GM21390 (cell line): Measurements from ENCODE around the gene LY86.

Experiments used
- ATAC-seq: cut with Tn5 transposase; IDR thresholded peaks from one replicate; pipeline ENCODE4 v1.9.1; 2021; ENCODE audit not compliant: unreplicated experiment

LY86 gene

DNA sequence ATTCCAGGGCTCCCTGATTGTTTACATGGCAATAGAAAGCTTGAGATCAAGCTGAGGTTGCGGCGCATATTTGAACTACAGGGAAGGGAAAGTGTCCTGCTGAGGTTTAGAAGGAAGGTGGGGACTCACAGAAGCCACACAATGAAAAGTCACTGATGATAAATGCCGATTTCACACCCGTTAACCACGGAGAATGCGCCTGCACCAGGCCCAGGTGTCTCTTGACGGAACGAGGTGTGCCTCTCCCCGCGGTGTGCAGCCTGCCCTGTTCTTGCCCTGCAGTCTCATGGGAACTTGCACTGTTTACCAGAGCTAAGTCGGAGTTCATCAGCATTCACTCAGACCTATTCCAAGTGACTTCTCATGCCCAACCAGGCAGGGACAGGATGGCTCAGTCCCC is 90.3 kb downstream of the LY86 start:
- ATAC-seq = no peak

DNA sequence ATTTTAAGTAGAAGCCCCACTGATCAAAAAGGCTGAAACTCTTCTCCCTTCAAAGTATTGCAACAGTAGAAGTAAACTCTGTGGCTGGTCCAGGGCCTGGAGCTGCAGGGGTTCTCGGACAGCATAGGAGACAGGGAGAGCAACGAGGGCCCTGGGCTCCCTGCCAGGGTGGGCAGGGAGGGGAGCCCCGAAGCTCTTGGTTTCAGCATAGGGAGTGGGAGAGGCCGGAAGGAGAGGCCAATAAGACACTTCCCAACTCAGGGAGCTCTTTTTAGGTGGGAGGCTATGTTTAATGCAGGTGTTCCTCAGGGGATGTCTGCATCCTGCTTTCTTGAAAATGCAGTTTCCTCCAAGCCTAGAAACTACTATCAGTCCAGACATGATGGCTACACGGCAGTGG is 91.1 kb downstream of the LY86 start:
- no peak for ATAC-seq

DNA sequence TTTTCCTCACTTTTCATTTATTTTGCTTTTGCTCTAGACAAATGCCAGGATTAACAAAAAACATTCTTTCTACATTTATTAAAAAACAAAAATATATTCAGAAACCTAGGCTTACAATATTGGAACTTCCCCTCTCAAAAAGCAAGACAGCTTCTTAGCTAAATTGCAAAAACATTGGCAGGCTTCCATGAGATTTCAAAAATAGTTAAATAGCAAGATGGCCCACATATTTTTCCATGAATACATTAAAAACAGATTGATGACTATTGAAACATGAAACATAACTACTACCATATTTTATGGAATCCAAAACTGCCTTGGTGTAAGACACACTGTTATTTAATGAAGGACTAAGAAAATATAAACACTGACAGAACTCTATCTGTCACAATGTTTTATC is 92.0 kb downstream of the LY86 start:
- ATAC-seq = no peak

DNA sequence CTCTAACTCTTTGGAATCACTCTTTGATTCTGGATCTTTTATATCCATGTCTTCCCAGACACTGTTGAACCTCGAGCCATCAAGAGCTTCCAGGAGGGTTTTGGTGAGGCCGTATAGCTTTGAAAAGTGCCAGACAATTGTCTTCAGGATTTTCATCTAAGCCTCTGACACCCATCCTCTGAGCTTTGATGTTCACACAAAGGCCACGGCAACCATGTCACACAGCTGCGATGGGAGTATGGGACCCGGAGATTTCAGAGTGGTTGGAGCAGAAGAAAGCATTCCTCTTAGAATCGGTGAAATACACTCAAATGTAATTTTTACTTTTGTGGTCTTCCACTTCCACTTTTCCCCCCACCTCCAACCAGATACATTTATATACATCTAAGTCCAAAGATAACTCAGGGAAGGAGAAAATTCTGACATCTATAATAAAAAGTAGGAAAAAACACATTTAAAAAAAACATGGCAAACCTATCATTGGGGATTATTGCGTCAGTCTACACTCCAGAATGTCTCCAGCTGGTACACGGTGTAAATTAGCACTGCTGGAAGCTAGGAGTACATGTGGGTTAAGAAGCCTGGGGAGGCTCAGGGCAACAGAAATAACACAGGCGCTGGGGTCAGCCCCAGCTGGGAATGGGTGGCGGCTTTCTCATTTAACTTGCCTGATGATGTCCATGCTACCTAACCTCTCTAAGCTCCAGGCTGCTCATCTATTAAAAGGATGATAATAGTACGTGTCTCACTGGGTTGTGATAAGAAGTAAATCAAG is 92.7 kb downstream of the LY86 start:
- no peak for ATAC-seq

DNA sequence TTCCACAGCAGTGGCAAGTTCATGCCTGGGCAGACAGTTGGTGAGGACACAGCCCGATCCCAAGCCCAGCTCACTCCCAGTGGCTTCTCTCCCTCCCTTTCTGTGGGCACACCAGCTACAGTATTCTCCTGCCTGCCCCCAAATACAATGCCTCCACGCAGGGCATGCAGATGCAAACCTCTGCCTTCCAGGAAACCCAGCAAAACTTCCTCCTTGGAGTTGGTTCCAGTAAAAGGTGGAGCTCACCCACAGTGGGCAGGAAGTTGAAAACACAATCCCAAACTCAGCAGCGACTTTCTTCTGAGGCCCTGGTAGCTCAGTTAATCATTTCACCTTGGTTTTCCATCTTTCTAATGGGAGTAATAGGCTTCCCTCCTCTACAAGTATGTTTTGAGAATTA is 93.7 kb downstream of the LY86 start:
- ATAC-seq = no peak

DNA sequence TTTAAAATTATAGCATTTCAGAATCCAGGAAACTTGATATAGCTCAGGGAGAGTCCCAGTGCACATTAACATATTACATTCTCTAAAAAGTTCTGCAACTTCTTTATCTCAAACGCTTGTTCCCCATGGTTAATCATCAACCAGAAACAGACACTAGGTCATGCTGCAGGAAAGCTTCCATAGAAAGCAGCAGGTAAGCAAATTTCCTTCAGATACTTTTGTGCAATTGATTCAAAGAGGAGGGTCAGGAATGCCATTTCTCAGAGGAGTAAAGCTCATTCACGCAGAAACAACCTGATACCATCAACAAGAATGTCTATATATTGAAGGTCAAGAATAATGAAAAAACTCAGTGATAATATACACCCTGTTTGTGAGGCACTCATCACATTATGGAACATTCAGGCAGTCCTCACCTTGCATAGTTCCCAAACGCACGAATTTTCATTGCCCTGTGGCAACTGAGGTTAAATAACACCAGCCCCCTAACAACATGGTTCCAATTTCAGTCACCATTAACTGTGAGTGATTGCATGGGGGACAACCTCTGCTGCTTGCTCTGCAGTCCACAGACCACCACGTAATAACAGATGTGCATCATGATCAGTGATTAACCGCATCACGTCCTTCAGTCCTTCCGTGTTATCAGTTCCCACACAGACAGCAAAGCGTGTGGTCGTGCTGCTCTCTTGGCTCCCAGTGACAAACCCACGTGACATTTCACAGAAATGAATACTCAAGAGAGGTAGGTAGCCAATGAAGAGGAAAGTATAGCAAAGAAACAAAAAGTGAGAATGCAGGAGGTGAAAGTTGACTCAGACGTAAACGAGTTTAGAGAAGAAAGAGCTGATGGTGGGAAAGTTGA is 95.7 kb downstream of the LY86 start:
- peak; percentile 91 for ATAC-seq

DNA sequence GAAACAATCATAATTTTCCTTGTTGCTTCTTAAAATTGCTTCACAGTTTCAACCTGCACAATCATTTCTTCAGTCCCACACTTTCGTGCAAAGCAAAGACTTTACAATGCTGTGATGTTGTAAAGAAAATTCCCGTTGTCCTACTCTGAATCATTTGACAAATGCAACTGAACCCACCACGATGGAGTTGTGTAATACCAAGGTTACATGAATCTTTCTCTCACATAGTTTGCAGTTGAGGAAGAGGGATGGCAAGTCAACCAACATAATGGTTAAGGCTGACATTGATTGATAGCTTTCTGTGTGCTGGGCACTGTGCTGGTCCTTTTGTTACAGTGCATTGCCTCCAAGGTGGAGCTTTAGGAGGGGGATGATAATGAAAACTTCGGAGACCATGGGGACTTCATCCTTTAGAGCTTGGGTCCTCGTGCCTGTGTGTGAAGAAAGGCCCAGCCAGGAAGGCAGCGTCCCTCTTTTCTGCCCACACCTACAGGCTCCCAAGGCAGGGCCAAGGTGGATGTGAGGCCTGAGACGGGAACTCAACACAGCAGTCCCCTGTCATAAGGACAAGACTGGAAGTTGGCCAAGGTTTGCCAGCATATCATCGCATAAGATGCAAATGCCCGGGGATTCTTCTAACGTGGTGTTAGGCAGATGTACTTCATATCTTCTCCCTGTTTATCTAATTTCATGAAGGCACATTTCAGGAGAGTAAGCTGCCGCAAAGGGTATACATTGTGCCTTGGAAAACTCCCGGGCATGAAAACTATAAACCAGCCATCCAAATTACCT is 96.9 kb downstream of the LY86 start:
- no peak for ATAC-seq

DNA sequence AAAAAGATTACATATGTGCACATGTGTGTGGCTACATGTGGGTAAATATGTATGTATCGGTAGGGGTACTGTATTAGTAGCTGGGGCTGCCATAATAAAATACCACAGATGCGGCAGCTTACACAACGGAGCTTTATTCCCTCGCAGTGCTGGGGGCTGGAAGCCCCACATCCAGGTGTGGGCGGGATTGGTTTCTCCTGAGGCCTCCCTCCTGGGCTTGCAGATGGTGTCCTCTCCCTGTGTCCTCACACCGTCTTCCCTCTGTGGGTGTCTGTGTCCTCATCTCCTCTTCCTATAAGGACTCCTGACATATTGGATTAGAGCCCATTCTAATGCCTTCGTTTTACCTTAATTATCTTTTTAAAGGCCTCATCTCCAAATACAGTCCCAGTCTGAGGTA is 97.7 kb downstream of the LY86 start:
- ATAC-seq = no peak

DNA sequence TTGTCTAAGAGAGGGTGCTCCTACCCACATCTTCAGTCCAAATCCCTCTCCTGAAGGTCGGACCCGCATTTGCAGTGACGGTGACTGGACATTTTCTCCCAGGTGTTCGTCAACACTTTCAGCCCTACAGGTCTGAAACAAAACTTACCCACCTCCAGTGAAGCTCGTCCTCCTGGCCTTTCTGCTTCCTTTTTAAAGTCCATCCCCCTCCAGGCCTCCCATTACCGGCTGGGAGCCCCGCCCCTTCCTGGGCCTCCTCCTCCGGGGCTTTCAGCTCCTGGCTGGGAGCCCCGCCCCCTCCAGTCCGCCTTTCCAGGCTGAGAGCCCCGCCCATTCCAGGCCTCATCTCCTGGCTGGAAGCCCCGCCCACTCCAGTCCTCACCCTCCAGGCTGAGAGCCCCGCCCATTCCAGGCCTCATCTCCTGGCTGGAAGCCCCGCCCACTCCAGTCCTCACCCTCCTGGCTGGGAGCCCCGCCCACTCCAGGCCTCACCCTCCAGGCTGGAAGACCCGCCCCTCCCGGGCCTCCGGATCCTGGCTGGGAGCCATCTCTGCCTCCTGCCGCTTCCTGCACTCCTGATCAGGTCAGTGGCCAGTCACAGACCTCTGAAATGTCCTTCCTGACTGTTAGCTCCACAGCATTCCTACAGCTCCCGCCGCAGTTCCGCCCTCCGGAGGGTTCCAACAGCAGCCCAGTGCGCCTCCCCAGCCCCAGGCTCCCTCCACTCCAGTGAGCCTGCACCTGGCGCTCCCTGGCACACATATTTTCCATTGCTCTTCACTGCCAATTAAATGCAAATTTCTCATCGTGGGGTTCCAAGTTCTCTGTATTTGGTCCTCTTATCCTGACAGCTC is 98.5 kb downstream of the LY86 start:
- no peak for ATAC-seq

DNA sequence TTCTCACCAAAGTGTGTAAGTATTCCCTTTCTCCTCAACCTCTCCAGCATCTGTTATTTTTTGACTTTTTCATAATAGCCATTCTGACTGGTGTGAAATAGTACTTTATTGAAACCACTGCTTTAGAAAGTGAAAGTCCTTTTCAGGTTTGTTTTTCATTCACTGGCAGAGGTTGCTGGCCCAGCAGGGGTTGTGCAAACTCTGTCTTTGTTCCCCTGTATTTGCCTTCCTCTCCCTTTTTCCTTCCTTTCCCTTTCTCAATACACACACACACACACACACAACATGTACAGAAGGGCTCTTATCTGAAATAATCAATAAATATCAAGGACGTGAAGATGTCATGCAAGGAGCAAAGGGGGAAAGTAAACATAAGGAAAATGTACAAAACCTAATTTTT is 99.8 kb downstream of the LY86 start:
- ATAC-seq = no peak

DNA sequence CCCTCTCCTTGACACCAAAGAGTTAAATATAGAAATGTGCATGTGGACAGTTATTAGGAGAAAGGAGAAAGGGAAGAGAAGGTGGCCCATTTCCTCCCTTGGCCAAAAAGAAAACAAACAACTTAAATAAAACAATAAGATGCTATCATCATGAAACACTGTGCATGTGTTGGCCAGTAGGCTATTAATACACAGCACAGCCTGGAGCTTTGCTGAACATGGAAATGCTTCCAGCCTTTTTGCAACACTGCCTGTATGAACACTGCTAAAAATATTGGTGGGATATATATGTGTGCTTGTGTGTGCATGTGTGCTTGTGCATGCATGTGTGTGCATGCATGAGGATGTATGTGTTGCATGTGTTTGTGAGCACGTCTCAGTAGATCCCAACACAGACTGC is 100.4 kb downstream of the LY86 start:
- ATAC-seq = no peak

DNA sequence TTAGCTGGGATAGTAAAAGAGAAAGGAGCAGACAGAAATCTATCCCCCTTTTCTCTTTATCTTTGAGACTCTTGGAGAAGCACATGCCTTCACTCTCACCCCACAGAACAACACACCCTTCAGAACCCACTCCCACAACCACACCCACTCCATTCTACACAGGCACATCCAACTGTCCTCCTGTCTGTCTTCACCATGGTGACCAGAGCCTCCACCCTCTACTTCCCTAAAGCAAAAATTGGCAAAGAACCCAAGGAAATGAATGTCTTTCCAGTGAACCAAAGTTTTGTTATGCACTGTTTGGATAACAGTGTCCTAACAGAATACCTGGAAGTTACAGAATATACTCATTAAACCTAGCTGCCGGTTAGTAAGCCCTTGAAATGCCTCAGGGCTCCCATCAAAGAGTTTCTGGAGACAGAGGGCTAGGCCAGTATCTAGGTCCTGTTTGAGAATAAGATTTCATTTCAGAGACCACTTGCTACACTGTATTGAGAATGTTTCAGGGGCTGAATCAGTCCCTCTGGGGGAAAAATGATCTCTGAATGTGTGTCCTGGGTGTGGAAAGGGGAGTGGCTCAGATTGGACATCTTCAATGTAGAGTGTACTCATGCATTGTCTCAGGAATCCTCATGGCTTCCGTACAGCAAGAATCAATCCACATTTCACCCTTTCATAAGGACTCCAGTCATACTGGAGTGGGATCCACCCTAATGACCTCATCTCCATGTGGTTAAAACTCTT is 101.1 kb downstream of the LY86 start:
- no peak for ATAC-seq

DNA sequence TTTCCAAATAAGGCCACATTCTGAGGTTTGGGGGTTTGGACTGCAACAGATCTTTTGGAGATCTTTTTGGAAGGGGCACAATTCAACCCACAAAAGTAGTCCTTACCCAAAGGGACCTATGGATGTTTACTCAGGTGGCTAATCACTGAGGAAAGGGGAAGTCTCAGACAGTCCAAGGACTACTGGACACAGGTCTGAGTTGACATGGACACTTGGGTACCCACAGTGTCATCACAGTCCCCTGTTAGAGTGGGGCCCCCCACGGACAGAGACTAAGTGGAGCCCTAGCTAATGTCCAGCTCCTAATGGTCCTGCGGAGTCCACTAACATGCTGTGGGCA is 101.6 kb downstream of the LY86 start:
- ATAC-seq = no peak

DNA sequence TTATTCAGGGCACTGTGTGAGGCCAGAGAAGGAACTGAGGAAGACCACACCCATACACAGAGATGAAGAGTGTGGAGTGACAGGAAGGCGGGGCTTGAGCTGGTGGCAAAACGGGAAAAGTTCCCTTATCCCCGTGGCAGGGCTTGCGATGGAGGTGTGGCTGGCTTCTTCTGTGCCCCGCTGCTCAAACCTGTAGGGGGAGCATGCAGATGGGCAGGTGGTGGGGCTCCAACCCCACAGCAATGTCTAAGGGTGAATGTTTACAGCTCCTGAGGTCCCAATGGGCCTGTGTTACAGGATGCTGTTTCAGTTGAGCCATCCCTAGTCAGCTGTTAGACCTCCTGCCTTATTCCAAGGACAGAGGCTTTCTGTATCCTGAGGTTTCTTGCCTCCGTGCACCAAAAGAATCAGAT is 105.9 kb downstream of the LY86 start:
- no peak for ATAC-seq

DNA sequence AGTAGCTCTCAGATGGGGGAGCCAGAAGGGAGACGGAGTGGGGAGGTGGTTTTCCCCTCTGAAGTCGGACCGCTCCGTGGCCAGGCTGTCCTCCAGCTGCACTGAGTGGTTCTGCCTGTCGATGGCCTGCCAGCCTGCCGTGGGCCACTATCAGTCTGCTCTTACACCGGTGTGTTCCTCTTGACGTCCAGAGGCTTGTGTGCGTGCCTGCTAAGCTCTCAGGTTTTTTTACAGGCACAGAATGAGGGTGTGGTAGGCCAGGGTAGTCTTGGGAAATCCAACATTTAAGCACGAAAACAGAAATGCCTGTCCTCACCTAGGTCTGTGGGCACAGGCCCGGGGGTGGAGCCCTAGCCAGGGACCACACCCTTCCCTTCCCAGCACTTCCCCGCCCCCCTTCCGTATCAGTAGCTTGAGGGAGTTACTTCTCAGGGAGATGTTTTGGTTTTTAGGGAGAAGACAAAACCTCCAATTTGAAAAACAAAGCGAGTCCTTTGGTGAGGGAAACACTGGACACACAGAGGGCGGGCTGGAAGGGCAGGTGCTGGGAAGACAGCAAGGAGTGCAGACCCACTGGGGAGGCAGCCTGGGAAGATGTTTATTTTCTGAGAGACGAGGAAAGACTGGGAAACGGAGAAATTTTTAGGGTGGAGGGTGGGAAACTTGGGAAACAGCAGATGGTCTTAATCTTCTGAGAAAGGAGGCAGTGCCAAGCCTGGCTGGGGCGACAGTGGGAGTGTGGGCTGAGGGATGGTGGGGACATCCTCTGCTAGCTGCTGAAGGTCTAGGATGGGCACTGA is 106.5 kb downstream of the LY86 start:
- ATAC-seq = no peak

DNA sequence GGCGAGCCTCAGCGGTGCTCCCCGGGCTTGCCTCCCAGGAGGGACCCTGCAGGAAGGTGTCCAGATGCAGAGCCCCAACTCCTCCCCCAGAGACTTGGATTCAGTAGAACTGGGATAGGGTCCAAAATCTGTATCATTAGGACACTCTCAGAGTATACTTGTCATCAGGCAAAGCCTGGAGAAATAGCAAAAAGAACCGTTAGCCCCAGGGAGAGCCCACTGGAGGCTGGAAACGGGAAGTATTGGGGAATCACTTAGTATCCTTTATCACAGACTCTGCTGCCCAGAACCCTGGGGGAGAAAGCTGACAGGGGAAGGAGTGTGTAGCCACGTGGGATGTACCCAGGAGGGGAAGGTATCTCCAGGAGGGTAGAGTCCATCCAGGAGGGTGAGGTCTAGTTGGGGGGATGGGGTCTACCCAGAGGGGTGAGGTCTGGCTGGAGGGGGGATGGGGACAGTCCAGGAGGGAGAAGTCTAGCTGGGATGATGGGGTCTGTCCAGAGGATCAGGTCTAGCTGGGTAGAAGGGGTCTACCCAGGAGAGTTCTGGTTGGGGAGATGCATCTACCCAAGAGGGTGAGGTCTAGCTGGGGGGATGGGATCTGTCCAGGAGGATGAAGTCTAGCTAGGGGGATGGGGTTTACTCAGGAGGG is 107.2 kb downstream of the LY86 start:
- no peak for ATAC-seq

DNA sequence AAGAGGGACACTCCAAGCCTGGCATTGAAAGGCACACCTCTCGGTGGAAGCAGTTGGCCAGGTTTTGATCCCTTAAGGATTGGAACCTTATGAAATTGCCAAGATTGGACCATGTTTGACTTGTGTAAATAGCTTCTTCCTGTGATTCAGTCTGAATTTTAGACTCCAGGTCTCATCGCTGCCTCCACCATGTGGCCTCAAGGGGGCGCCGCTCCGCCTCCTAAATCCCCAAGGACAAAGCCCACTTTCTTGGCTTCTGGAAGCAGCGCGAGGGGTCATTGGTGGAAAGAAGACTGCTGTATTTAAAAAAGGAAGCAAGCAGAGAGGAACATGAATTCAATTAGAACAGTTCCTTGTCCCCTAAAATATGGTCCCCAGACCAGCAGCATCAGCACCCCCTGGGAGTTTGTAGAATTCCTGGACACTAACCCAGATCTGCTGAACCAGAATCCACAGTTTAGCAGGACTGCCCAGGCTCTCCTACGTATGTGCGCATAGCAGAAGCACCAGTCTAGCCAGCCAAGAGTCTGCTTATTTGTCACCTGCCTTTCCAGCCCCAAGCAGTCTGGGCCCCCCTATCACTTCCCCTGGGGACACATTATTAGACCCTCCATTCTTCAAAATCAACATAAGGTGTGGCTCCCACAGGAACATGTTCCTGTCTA is 108.5 kb downstream of the LY86 start:
- no peak for ATAC-seq

DNA sequence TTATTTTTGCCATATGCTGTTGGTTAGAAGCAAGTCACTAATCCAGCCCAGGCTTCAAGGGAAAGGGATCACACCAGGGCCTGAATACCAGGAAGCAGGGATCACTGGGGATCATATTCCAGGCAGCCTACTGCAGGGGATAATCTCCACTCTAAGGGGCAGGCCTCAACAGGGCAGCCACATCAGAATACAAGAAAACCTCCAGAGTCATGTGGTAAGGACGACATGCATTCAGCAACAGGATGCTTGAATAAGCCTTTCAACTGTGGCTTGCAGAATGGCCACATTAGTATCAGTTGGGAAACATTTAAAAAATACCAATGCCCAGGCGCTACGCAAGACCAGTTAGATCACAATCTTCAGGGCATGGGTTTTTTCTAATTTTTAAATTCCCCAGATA is 109.1 kb downstream of the LY86 start:
- ATAC-seq = no peak
